Esophagus muscularis mucosa (tissue), 4 donors: ENCODE measurements around the gene SEMA5A.

ENCODE experiments used
- CTCF ChIP-seq, 3 experiments: fragments of 200-600 bp in 2 of 3; fragments of 450-650 bp in 1 of 3; sonication (generic) in 2 of 3; IDR thresholded peaks; one replicate each; pipeline ENCODE4 v1.5.1; 2017 to 2019; ENCODE audit warnings: antibody characterized with exemption in 3 of 3, mild to moderate bottlenecking in 2 of 3, moderate library complexity in 1 of 3
- EP300 ChIP-seq: sonication (generic); formaldehyde crosslinking; IDR thresholded peaks from one replicate; pipeline ENCODE4 v1.6.1; 2017; ENCODE audit warnings: antibody characterized with exemption
- POLR2AphosphoS5 ChIP-seq, 2 donors: sonication (generic); formaldehyde crosslinking; IDR thresholded peaks; one replicate each; pipeline ENCODE4 v1.6.1; 2017; ENCODE audit warnings: antibody characterized with exemption in 2 of 2

GRCh38 chr5:9126490-9126889, 419.4 kb downstream of the SEMA5A start:
- no peak for TF ChIP-seq CTCF (IDR thresholded peaks at IDR 0.05)
- no peak for TF ChIP-seq EP300
- no peak for TF ChIP-seq POLR2AphosphoS5 (IDR thresholded peaks at IDR 0.05)
